Loucy (cell line): ENCODE results near the gene CCBE1.

ENCODE experiments used
- CTCF ChIP-seq: fragments of 200-600 bp; sonication (generic); conservative IDR thresholded peaks from 2 replicates; pipeline ENCODE4 v1.5.1; 2014; ENCODE audit warnings: mild to moderate bottlenecking, antibody characterized with exemption, low read length
- EZH2phosphoT487 ChIP-seq: fragments of 200-600 bp; IDR thresholded peaks from 2 replicates; pipeline ENCODE4 v1.6.1; 2018; ENCODE audit warnings: antibody characterized with exemption, mild to moderate bottlenecking, moderate library complexity, borderline replicate concordance

GRCh38 chr18:59610546-59611140, 86.6 kb downstream of the CCBE1 start:
- TF ChIP-seq CTCF, result no peak
- TF ChIP-seq EZH2phosphoT487, result no peak
